Central memory CD4-positive, alpha-beta T cell (primary cell): Measurements from ENCODE around the gene ERICH3.

Experiments
- DNase-seq: peaks from one replicate; pipeline ENCODE4 v3.0.0; 2022
- total RNA-seq, 3 experiments: gene quantifications; one replicate each; lab custom pipeline; 2026; lab: John Stamatoyannopoulos, UW

The ERICH3 gene
- total RNA-seq, result 0 to 0.04 (median 0) reads per million in 3 experiments

GRCh38 chr1:74673351-74674111 lies at the start of gene ERICH3:
Gene ERICH3 (minus strand): TSS chr1:74673792. CDS start chr1:74673519, 273 bp downstream.
- DNase-seq, result no peak

GRCh38 chr1:74717626-74718025 lies 44.0 kb upstream of the ERICH3 start:
- DNase-seq, result no peak

GRCh38 chr1:74716822-74717221 lies 43.2 kb upstream of the ERICH3 start:
- DNase-seq, result no peak

- DNase-seq, result no peak
Observed at GRCh38 chr1:74715806-74716205, 42.2 kb upstream of the ERICH3 start.

- DNase-seq, result no peak
Observed at GRCh38 chr1:74715236-74715502, 41.6 kb upstream of the ERICH3 start.

GRCh38 chr1:74714429-74715235 lies 41.0 kb upstream of the ERICH3 start:
- no peak for DNase-seq

- no peak for DNase-seq
Observed at GRCh38 chr1:74713849-74714248, 40.3 kb upstream of the ERICH3 start.

- DNase-seq, result no peak
Observed at GRCh38 chr1:74712881-74713280, 39.3 kb upstream of the ERICH3 start.

- DNase-seq, result no peak
Observed at GRCh38 chr1:74703386-74704182, 30.0 kb upstream of the ERICH3 start.

GRCh38 chr1:74699331-74699730 lies 25.7 kb upstream of the ERICH3 start:
- DNase-seq, result no peak

GRCh38 chr1:74697832-74698231 lies 24.2 kb upstream of the ERICH3 start:
- DNase-seq, result no peak

- DNase-seq, result no peak
Observed at GRCh38 chr1:74693473-74693872, 19.9 kb upstream of the ERICH3 start.

- no peak for DNase-seq
Observed at GRCh38 chr1:74690909-74691308, 17.3 kb upstream of the ERICH3 start.

- DNase-seq, result no peak
Observed at GRCh38 chr1:74690364-74690696, 16.7 kb upstream of the ERICH3 start.

GRCh38 chr1:74689621-74690363 lies 16.2 kb upstream of the ERICH3 start:
- peak; percentile 20 for DNase-seq

- DNase-seq, result no peak
Observed at GRCh38 chr1:74686928-74687327, 13.3 kb upstream of the ERICH3 start.

GRCh38 chr1:74684301-74684700 lies 10.7 kb upstream of the ERICH3 start:
- DNase-seq, result no peak

- no peak for DNase-seq
Observed at GRCh38 chr1:74683656-74684055, 10.1 kb upstream of the ERICH3 start.

- no peak for DNase-seq
Observed at GRCh38 chr1:74681851-74682250, 8.3 kb upstream of the ERICH3 start.

GRCh38 chr1:74681449-74681848 lies 7.9 kb upstream of the ERICH3 start:
- no peak for DNase-seq

- DNase-seq, result no peak
Observed at GRCh38 chr1:74681001-74681400, 7.4 kb upstream of the ERICH3 start.

- DNase-seq, result no peak
Observed at GRCh38 chr1:74679811-74680210, 6.2 kb upstream of the ERICH3 start.

- no peak for DNase-seq
Observed at GRCh38 chr1:74677926-74678325, 4.3 kb upstream of the ERICH3 start.
